ENCODE data around the gene ZBTB7C. TPM values are rescaled to one million over a fixed set of nuclear protein-coding genes. Genes with fewer than 3 reads are reported as not detected.

ZBTB7C gene
- total RNA-seq, 6 experiments from 2014 or later: not detected

DNA sequence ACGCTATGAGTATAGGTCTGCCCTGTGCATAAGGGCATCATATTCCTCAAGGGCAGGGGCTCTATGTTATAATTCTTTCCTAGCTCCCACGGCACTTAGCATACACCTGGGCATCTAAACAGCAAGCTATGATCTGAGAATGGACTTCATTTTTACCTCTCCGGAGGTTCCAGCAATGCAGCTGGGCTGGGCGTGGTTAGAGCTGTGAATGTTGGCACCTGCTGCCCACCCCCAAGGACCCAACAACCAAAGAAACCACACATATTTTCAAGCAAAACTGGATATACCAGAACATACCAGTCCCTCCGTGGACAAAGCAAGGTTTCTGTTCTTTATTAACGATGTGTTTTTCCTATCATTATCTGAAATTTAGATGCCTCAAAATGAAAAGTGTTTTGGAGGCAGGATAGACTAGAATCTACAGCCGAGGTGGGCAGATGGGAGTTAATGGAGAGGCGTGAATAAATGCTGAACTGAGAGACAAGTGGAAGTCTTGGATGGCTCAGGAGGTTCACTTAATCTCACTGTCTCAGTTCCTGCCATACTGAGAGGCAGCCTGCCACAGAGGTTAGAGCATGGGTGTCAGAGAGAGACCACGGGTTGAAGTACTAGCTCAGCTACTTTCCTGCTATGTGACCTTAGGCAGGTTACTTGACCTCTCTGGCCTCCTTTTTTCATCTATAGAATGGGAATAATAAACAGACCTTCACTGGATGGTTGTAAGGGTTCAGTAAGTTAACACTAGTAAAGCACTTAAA, 292.1 kb downstream of the ZBTB7C start:
- TF ChIP-seq CTCF (IDR thresholded peaks at IDR 0.05): no peak
- H3K27me3 Mint-ChIP-seq (ENCODE audit: insufficient read depth): peaks cover 17% of the 10 kb centered on the region
- DNase-seq: no peak
- no peak overlapping the region for H3K27ac Mint-ChIP-seq
- H3K9me3 Mint-ChIP-seq: no peaks in the 10 kb centered on the region
- H3K4me3 Mint-ChIP-seq: no peak overlapping the region
- no peaks in the 10 kb centered on the region for H3K4me1 Mint-ChIP-seq (ENCODE audit: low read depth)
- no peaks in the 10 kb centered on the region for H3K36me3 Mint-ChIP-seq (ENCODE audit: low read depth)

- no peak for DNase-seq
- Mint-ChIP-seq H3K27ac (no peak overlapping the region), H3K9me3 (no peaks in the 10 kb centered on the region), H3K36me3 (ENCODE audit: low read depth) (no peaks in the 10 kb centered on the region), H3K4me3 (no peak overlapping the region), H3K27me3 (ENCODE audit: insufficient read depth) (peaks cover 20% of the 10 kb centered on the region), H3K4me1 (ENCODE audit: low read depth) (no peaks in the 10 kb centered on the region)
- no peak for TF ChIP-seq CTCF (IDR thresholded peaks at IDR 0.05)
Measured at GRCh38 chr18:48116017-48116416, 293.2 kb downstream of the ZBTB7C start.

- Mint-ChIP-seq H3K27ac (no peak overlapping the region), H3K9me3 (no peaks in the 10 kb centered on the region), H3K4me3 (no peak overlapping the region), H3K27me3 (ENCODE audit: insufficient read depth) (peaks cover 21% of the 10 kb centered on the region), H3K4me1 (ENCODE audit: low read depth) (no peaks in the 10 kb centered on the region), H3K36me3 (ENCODE audit: low read depth) (no peaks in the 10 kb centered on the region)
- TF ChIP-seq CTCF (IDR thresholded peaks at IDR 0.05): no peak
- DNase-seq: no peak
Measured at GRCh38 chr18:48113691-48114090, 295.5 kb downstream of the ZBTB7C start.

DNA sequence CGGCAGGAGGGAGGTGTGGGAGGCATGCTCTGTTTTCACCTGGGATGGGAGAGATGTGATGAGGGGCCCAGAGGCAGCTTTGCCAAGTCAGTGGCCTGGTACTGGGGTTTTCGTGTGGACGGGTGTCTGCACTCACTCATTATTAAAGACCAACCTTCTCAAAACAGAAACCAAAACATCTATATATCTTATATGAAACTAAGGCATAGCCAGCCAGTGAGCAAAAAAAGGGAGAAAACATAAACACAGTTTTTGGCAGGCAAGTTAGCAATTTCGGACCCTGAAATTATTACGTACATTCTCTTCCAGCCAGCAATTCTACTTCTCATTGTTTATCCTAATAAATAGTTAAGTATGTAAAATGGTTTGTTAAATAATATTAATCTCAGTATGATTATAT, 297.6 kb downstream of the ZBTB7C start:
- no peaks in the 10 kb centered on the region for H3K36me3 Mint-ChIP-seq (ENCODE audit: low read depth)
- H3K4me1 Mint-ChIP-seq (ENCODE audit: low read depth): no peaks in the 10 kb centered on the region
- no peak overlapping the region for H3K27ac Mint-ChIP-seq
- H3K9me3 Mint-ChIP-seq: no peaks in the 10 kb centered on the region
- TF ChIP-seq CTCF (IDR thresholded peaks at IDR 0.05): no peak
- DNase-seq: no peak
- H3K27me3 Mint-ChIP-seq (ENCODE audit: insufficient read depth): peaks cover 27% of the 10 kb centered on the region
- H3K4me3 Mint-ChIP-seq: no peak overlapping the region

DNA sequence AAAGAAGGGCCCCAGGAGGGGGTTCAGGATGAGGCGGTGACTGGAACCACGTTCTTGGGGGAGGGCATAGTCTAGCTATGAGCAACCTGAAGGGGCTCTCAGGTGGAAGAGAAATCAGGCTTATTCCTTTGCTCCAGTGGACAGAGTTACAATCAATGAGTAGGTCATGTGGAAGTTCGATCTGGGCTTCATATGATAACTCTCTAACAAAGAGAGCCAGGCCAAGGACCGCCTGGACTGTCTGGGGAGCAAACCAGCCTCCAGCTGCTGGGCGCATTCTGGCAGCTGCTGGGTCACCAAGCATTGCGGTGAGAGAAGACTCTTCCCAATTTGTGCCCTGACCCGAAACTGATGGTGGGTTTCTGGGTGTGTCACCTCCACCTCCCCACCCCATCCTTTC, 298.4 kb downstream of the ZBTB7C start:
- Mint-ChIP-seq H3K4me1 (ENCODE audit: low read depth) (no peaks in the 10 kb centered on the region), H3K4me3 (no peak overlapping the region), H3K27me3 (ENCODE audit: insufficient read depth) (peaks cover 27% of the 10 kb centered on the region), H3K27ac (no peak overlapping the region), H3K9me3 (no peaks in the 10 kb centered on the region), H3K36me3 (ENCODE audit: low read depth) (no peaks in the 10 kb centered on the region)
- TF ChIP-seq CTCF (IDR thresholded peaks at IDR 0.05): no peak
- no peak for DNase-seq

Data from HFFc6 (cell line).